GM12878 (cell line): Measurements from ENCODE around the gene PPM1N.

Experiments used
- BRCA1 ChIP-seq: IDR thresholded peaks from 2 replicates; pipeline ENCODE4 v1.6.1; 2011; ENCODE audit warnings: low read depth, low read length, improper control_type of control experiment
- CHD2 ChIP-seq: IDR thresholded peaks from 2 replicates; pipeline ENCODE4 v1.6.1; 2011; ENCODE audit warnings: low read depth, low read length, improper control_type of control experiment, borderline replicate concordance
- TF ChIP-seq, protein P1 (sequence below): IDR thresholded peaks from 2 replicates; pipeline ENCODE4 v1.6.1; 2011; ENCODE audit warnings: mild to moderate bottlenecking, low read depth, low read length, moderate library complexity; ENCODE audit not compliant: insufficient replicate concordance
- TF ChIP-seq, protein P2 (sequence below): fragments of 450-650 bp; IDR thresholded peaks from 2 replicates; pipeline ENCODE4 v1.6.1; 2014; ENCODE audit warnings: mild to moderate bottlenecking

DNA sequence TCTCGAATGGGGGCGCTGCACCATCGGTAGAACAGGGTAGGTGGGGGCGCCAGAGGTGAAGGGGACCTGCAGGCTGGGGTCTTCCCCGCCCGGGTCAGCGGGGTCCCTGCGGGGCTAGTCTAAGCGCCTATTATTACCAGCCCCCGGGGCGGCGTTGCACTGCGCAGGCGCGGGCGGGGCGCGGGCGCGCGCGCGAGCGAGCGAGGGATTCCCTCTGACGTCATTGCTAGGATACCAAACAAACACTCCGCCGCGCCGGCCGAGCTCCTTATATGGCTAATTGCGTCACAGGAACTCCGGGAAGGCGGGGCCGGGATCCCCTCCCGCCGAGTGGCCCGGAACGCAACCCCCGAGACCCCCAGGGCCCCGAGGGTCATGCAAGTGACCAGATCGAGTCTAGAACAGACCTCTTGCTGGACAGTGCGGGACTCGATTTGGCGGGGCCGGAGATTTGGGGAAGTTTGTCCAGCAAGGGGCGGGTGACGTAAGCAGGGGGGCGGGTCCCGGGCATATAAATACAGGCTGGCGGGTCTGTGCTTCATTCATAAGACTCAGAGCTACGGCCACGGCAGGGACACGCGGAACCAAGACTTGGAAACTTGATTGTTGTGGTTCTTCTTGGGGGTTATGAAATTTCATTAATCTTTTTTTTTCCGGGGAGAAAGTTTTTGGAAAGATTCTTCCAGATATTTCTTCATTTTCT is 30.6 kb upstream of the PPM1N start, which contains the start of gene FOSB:
- TF ChIP-seq, protein P1, sequence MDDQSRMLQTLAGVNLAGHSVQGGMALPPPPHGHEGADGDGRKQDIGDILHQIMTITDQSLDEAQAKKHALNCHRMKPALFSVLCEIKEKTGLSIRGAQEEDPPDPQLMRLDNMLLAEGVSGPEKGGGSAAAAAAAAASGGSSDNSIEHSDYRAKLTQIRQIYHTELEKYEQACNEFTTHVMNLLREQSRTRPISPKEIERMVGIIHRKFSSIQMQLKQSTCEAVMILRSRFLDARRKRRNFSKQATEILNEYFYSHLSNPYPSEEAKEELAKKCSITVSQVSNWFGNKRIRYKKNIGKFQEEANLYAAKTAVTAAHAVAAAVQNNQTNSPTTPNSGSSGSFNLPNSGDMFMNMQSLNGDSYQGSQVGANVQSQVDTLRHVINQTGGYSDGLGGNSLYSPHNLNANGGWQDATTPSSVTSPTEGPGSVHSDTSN = no peak
- no peak for TF ChIP-seq CHD2
- TF ChIP-seq BRCA1 = no peak
- TF ChIP-seq, protein P2, sequence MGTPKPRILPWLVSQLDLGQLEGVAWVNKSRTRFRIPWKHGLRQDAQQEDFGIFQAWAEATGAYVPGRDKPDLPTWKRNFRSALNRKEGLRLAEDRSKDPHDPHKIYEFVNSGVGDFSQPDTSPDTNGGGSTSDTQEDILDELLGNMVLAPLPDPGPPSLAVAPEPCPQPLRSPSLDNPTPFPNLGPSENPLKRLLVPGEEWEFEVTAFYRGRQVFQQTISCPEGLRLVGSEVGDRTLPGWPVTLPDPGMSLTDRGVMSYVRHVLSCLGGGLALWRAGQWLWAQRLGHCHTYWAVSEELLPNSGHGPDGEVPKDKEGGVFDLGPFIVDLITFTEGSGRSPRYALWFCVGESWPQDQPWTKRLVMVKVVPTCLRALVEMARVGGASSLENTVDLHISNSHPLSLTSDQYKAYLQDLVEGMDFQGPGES = no peak
